VCaP (cell line): ENCODE results near the gene AGR3.
A peak's percentile ranks its signal among the peaks of the same experiment; 100 is the strongest.

ENCODE experiments used
- H3K27ac ChIP-seq: fragments of 450-650 bp; 2 replicates; pipeline ENCODE4 v1.5.1; 2017
- TF ChIP-seq, protein P1 (sequence below): fragments of 450-650 bp; conservative IDR thresholded peaks from 2 replicates; pipeline ENCODE4 v1.5.1; 2017; ENCODE audit warnings: mild to moderate bottlenecking, moderate library complexity

AGR3 gene

DNA sequence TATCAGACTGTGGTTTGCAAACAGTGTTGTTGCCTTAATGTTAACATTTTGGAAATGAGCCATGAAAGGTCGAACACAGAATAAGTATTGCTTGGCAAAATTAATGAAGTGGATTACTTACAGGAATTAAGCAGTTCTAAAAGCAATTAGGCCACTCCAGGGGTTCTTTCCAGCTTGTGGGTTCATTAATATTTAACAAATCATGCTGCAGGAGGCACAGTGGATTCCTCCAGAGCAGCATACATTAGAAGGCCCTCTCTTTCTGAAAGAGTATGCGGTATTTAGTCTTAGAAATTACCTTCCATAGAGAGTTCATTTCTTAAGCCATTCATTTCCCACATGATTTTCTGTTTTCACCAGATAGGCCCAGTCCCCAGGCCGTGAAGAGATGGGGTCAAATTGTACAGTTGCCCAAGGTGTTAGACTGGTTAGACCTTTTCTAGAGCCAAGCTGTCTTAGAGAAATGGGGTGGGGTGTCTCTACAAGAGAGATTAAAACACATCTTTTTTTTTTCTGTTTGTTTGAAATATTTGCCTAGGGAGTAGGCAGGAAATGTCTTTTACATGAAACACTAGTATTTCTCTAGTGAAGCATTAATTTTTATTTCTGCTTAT is 40.0 kb upstream of the AGR3 start:
- TF ChIP-seq, protein P1, sequence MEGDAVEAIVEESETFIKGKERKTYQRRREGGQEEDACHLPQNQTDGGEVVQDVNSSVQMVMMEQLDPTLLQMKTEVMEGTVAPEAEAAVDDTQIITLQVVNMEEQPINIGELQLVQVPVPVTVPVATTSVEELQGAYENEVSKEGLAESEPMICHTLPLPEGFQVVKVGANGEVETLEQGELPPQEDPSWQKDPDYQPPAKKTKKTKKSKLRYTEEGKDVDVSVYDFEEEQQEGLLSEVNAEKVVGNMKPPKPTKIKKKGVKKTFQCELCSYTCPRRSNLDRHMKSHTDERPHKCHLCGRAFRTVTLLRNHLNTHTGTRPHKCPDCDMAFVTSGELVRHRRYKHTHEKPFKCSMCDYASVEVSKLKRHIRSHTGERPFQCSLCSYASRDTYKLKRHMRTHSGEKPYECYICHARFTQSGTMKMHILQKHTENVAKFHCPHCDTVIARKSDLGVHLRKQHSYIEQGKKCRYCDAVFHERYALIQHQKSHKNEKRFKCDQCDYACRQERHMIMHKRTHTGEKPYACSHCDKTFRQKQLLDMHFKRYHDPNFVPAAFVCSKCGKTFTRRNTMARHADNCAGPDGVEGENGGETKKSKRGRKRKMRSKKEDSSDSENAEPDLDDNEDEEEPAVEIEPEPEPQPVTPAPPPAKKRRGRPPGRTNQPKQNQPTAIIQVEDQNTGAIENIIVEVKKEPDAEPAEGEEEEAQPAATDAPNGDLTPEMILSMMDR = no peak
- H3K27ac ChIP-seq = peak overlapping the region; percentile 60

DNA sequence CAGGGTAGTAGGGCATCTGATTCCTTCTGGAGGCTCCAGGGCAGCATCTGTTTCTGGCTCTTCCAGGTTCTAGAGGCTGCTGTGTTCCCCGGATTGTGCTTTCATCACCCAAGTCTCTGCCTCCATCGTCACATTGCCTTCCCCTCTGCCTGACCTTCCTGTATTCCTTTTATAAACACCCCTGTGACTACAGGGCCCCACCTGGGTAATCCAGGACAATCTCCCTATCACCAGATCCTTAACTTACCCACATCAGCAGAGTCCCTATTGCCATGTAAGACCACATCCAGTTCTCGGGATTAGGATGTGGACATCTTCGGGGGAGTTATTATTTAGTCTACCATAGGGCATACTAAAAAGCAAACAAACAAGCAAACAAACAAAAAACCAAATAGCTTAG is 39.4 kb upstream of the AGR3 start:
- TF ChIP-seq, protein P1 = no peak
- H3K27ac ChIP-seq = peak overlapping the region; percentile 60

- TF ChIP-seq, protein P1 = no peak
- no peak overlapping the region for H3K27ac ChIP-seq
These were observed 37.7 kb upstream of the AGR3 start for GRCh38 chr7:16919440-16919839.

DNA sequence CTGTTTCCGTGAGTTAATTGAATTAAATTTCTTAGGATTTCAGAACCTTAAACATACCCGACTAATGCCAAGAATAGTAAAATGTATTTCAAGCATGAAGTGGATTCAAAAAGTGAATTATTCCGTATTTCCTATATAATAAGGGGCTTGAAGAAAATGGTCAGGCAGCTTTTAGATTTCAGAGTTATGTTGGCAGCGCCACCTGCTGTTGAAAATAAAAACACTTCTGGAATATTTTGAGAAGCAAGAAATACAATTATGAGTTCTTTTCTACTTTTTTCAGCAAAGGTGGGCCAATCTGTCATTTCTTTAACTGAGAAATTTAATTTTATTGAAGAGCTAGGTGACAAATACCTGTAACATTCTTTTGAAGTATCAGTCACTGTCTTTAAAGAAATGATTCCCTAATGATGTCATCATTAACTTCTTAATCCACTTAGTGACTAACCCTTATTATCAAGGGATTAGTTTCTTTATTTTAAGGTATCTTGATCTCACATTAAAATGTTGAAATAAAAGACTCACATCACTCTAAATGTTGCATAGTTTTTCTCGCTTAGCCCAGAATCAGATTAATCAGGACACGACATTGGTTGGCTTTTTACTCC is 36.6 kb upstream of the AGR3 start:
- H3K27ac ChIP-seq = no peak overlapping the region
- TF ChIP-seq, protein P1 = peak; percentile 81

DNA sequence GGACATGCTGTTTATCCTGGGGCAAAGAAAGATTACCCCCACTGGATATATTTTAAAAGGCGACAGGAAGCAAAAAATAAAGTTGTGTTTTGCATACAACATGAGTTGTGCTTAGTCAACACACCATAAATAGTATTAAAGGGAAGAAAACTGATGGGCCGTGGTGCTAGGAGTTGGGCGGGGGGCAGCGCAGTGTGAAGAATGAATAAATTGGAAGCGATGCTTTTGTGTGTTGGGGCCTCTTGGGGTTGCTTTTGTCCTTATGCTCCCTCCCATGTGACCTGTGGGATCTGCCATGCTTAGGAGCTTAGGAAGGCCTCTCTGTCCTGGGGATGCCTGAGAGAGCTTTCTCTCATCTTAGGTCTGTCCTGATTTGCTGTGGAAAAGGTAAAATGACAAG is 35.0 kb upstream of the AGR3 start:
- H3K27ac ChIP-seq = no peak overlapping the region
- TF ChIP-seq, protein P1 = no peak

GRCh38 chr7:16916105-16916639 is 34.4 kb upstream of the AGR3 start:
- TF ChIP-seq, protein P1 = no peak
- no peak overlapping the region for H3K27ac ChIP-seq

DNA sequence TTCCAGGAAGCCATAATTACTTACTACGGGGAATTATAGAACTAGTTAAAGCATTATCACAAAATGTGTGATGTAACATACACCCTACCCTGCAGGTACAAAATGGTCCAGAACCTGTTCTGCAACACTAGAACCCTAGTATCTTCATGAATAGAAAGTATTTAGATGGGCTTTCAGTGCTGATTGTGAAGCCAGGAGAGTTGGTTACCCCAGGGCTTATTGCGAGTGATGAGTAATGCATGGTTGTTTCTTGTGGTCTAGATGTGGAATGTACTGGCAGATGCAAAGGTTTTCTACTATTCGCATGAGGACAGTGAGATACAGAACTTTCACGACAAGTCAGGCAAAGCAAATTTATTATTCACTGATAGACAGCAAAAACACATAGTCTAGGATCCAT is 33.6 kb upstream of the AGR3 start:
- no peak overlapping the region for H3K27ac ChIP-seq
- TF ChIP-seq, protein P1 = no peak
